Heart left ventricle (tissue), 16 donors: ENCODE data around the gene IFRD2. TPM values are rescaled to one million over a fixed set of nuclear protein-coding genes. Genes with fewer than 3 reads are reported as not detected.
A peak's percentile ranks its signal among the peaks of the same experiment; 100 is the strongest.

ENCODE experiments used
- ATAC-seq, 4 donors: fragments of 200-7000 bp; cut with Tn5 transposase; one replicate each; pipeline ENCODE4 v1.9.1; 2020 to 2022; ENCODE audit warnings: moderate library complexity in 4 of 4, mild to moderate bottlenecking in 3 of 4, moderate number of reproducible peaks in 1 of 4
- DNase-seq, 5 donors: peaks; one replicate each; pipeline ENCODE4 v3.0.0-alpha.2; 2020
- H3K27ac ChIP-seq, 12 donors: fragments of 200-600 bp; sonication (generic) in 4 of 12; one replicate each; pipeline versions ENCODE4 v1.5.0 to v1.8.0; 2016 to 2022; ENCODE audit warnings: mild to moderate bottlenecking in 2 of 12
- H3K27me3 ChIP-seq, 9 donors: fragments of 200-600 bp; sonication (generic) in 2 of 9; one replicate each; pipeline versions ENCODE4 v1.5.1 to v1.8.0; 2016 to 2022; ENCODE audit warnings: mild to moderate bottlenecking in 3 of 9
- H3K36me3 ChIP-seq, 9 donors: fragments of 200-600 bp; sonication (generic) in 2 of 9; one replicate each; pipeline versions ENCODE4 v1.5.0 to v1.8.0; 2018 to 2022; ENCODE audit warnings: mild to moderate bottlenecking in 2 of 9
- H3K4me1 ChIP-seq, 12 donors: fragments of 200-600 bp; sonication (generic) in 4 of 12; one replicate each; pipeline versions ENCODE4 v1.5.0 to v1.8.0; 2016 to 2022; ENCODE audit warnings: mild to moderate bottlenecking in 3 of 12
- H3K4me3 ChIP-seq, 12 donors: fragments of 200-600 bp; sonication (generic) in 4 of 12; one replicate each; pipeline versions ENCODE4 v1.5.0 to v1.8.0; 2017 to 2022; ENCODE audit warnings: mild to moderate bottlenecking in 9 of 12, moderate library complexity in 4 of 12
- H3K9me3 ChIP-seq, 12 donors: fragments of 200-600 bp; sonication (generic) in 4 of 12; one replicate each; pipeline versions ENCODE4 v1.5.0 to v1.8.0; 2016 to 2022; ENCODE audit warnings: mild to moderate bottlenecking in 1 of 12
- POLR2A ChIP-seq, 2 donors: fragments of 450-650 bp; IDR thresholded peaks; one replicate each; pipeline ENCODE4 v1.6.1; 2017; ENCODE audit warnings: antibody characterized with exemption in 2 of 2, mild to moderate bottlenecking in 2 of 2, moderate library complexity in 2 of 2
- WGBS, 4 donors: extraction: QIAGEN DNeasy Blood & Tissue Kit in 2 of 4; methylation state at CpG; one replicate each; pipeline versions ENCODE4 v1.1.5 to v1.1.7; 2013 to 2018; 5-methylcytosine and 5-hydroxymethylcytosine counted together
- intact Hi-C, 10 donors: fragments of 100-400 bp; cut with DNase I; formaldehyde crosslinking; loops; one replicate each; pipeline versions ENCODE4 v1.11.1 to v1.14.2; 2022
- polyA plus RNA-seq, 2 donors: library from polyadenylated mRNA; stranded (reverse); fragments of 200-250 nt; gene quantifications; one replicate each; pipeline ENCODE4 v1.2.3, GENCODE V29; 2013
- total RNA-seq, 9 donors: library from RNA; depleted of rRNA in 2 of 9; stranded (reverse); fragments of >200 nt in 2 of 9; fragmentation: NEBNext Ultra II Directional in 3 of 9; extraction: Animal tissue kit (Norgen Biotek cat#: 25700) in 3 of 9; gene quantifications; one replicate each; pipeline versions ENCODE4 v1.1.0 to v1.2.4, GENCODE V29; 2016 to 2023
- TF ChIP-seq, protein P1 (sequence below), 12 donors: fragments of 200-600 bp; sonication (generic) in 4 of 12; IDR thresholded peaks; one replicate each; pipeline versions ENCODE4 v1.5.0 to v1.8.0; 2018 to 2022; ENCODE audit warnings: antibody characterized with exemption in 12 of 12, mild to moderate bottlenecking in 5 of 12
- donor health status: ischemic (EF 13 %, LVEDD 7.1; RV severe dilation, severe dysfunction).
- donor health status: healthy with polysubstance abuse.
- donor health status: DM: no; HTN: yes; CAD: no.
- donor health status: DM: no; HTN: no; CAD: no.
- donor health status: ischemic (EF 25% LVEDD 6.9; RV normal size, moderate dysfunction).
- donor health status: ischemic (EF 25% LVEDD 5.7; RV mildly dilated, moderate dysfunction).
- donor health status: healthy.
- donor health status: DM: yes; HTN: yes; CAD: no.
- donor health status: ischemic (EF 35%, LVEDD 5.7; RV mildly dilated, moderate dysfunction).
- donor health status: nonischemic (EF 11% LVEDD 7.7; RV severe dilation, severe dysfunction).
- donor health status: DM: yes; HTN: yes; CAD: no.
- donor health status: PGD.
- donor health status: ischemic (EF 29% LVEDD 5.4; RV normal size, mild dysfunction).
- donor health status: nonischemic (EF 23%, LVEDD 6.1; RV moderate dilation, normal function).

Gene IFRD2
- total and polyA plus RNA-seq, 11 donors = 47.5 to 106 (median 64.5) TPM

GRCh38 chr3:50243543-50243895 lies 48.7 kb downstream of the IFRD2 start:
- no peaks in the 10 kb centered on the region for H3K9me3 ChIP-seq
- peak overlapping the region in 9 of 12 donors; percentile 1 to 39 (median 17) for H3K4me3 ChIP-seq
- TF ChIP-seq, protein P1, sequence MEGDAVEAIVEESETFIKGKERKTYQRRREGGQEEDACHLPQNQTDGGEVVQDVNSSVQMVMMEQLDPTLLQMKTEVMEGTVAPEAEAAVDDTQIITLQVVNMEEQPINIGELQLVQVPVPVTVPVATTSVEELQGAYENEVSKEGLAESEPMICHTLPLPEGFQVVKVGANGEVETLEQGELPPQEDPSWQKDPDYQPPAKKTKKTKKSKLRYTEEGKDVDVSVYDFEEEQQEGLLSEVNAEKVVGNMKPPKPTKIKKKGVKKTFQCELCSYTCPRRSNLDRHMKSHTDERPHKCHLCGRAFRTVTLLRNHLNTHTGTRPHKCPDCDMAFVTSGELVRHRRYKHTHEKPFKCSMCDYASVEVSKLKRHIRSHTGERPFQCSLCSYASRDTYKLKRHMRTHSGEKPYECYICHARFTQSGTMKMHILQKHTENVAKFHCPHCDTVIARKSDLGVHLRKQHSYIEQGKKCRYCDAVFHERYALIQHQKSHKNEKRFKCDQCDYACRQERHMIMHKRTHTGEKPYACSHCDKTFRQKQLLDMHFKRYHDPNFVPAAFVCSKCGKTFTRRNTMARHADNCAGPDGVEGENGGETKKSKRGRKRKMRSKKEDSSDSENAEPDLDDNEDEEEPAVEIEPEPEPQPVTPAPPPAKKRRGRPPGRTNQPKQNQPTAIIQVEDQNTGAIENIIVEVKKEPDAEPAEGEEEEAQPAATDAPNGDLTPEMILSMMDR (IDR thresholded peaks at IDR 0.05) = no peak
- TF ChIP-seq POLR2A (IDR thresholded peaks at IDR 0.05) = no peak
- 49 to 61% (median 59%) methylated on average over 4 of the region's 4 CpGs for WGBS, 4 donors
- H3K27me3 ChIP-seq = no peaks in the 10 kb centered on the region
- DNase-seq (peak in 1 of 5 donors; percentile 35), ATAC-seq (no peak)
- peaks cover 0 to 59% (median 6%) of the 10 kb centered on the region in 9 donors for H3K36me3 ChIP-seq
- intact Hi-C loops = loop anchor here in 1 of 10 donors (2.0 kb wide), 1 partner anchor 13 kb away; no protein-coding TSS in a partner anchor
- peak overlapping the region; percentile 85 to 99 (median 94) for H3K27ac ChIP-seq
- H3K4me1 ChIP-seq = peaks cover 36 to 100% (median 96%) of the 10 kb centered on the region in 12 donors

- TF ChIP-seq POLR2A (IDR thresholded peaks at IDR 0.05) = peak in 1 of 2 donors; percentile 7
- TF ChIP-seq, protein P1 (IDR thresholded peaks at IDR 0.05) = no peak
- peak; percentile 82 to 86 (median 85) for DNase-seq
- Histone ChIP-seq H3K4me3 (peak overlapping the region in 9 of 12 donors; percentile 1 to 39 (median 20)), H3K4me1 (peaks cover 36 to 100% (median 96%) of the 10 kb centered on the region in 12 donors), H3K9me3 (no peaks in the 10 kb centered on the region), H3K27ac (peak overlapping the region; percentile 85 to 99 (median 94)), H3K27me3 (no peaks in the 10 kb centered on the region), H3K36me3 (peaks cover 0 to 55% (median 6%) of the 10 kb centered on the region in 9 donors)
- intact Hi-C loops = loop anchor here in 1 of 10 donors (2.0 kb wide), 1 partner anchor 14 kb away; no protein-coding TSS in a partner anchor
- ATAC-seq = peak; percentile 18 to 59 (median 36)
- 29 to 33% (median 31%) methylated on average over 13 to 14 of the region's 14 CpGs for WGBS, 4 donors
Measured at GRCh38 chr3:50242851-50243542, 49.2 kb downstream of the IFRD2 start.

GRCh38 chr3:50242381-50242770 lies 49.9 kb downstream of the IFRD2 start:
- DNase-seq (no peak), ATAC-seq (no peak)
- peak overlapping the region in 6 of 12 donors; percentile 17 to 39 (median 24) for H3K4me3 ChIP-seq
- H3K27me3 ChIP-seq = no peaks in the 10 kb centered on the region
- peaks cover 32 to 100% (median 91%) of the 10 kb centered on the region in 12 donors for H3K4me1 ChIP-seq
- peak overlapping the region; percentile 85 to 99 (median 94) for H3K27ac ChIP-seq
- H3K9me3 ChIP-seq = no peaks in the 10 kb centered on the region
- WGBS, 4 donors = 41 to 71% (median 58%) methylated on average over 1 to 3 of the region's 3 CpGs
- TF ChIP-seq, protein P1 (IDR thresholded peaks at IDR 0.05) = no peak
- TF ChIP-seq POLR2A (IDR thresholded peaks at IDR 0.05) = no peak
- peaks cover 0 to 50% (median 5%) of the 10 kb centered on the region in 9 donors for H3K36me3 ChIP-seq
- intact Hi-C loops = loop anchor here in 1 of 10 donors (2.0 kb wide), 1 partner anchor 14 kb away; no protein-coding TSS in a partner anchor

- DNase-seq (peak in 1 of 5 donors; percentile 32), ATAC-seq (no peak)
- H3K4me1 ChIP-seq = peaks cover 27 to 100% (median 88%) of the 10 kb centered on the region in 12 donors
- H3K27ac ChIP-seq = peak overlapping the region; percentile 85 to 99 (median 94)
- no peaks in the 10 kb centered on the region for H3K9me3 ChIP-seq
- no peaks in the 10 kb centered on the region for H3K27me3 ChIP-seq
- intact Hi-C loops = loop anchor here in 1 of 10 donors (2.0 kb wide), 1 partner anchor 15 kb away; no protein-coding TSS in a partner anchor
- H3K4me3 ChIP-seq = peak overlapping the region in 6 of 12 donors; percentile 17 to 39 (median 24)
- 37 to 61% (median 51%) methylated on average over 3 to 7 of the region's 7 CpGs for WGBS, 4 donors
- no peak for TF ChIP-seq POLR2A (IDR thresholded peaks at IDR 0.05)
- peaks cover 0 to 45% (median 4%) of the 10 kb centered on the region in 9 donors for H3K36me3 ChIP-seq
Measured at GRCh38 chr3:50241713-50242380, 50.4 kb downstream of the IFRD2 start.
